Fibroblast of pulmonary artery (primary cell): ENCODE data around the gene CTBP2.
A peak's percentile ranks its signal among the peaks of the same experiment; 100 is the strongest.

Experiments
- DNase-seq: peaks from one replicate; pipeline ENCODE4 v3.0.0-alpha.2; 2010; ENCODE audit warnings: low read depth
- H3K4me3 ChIP-seq: replicated peaks from 2 replicates; pipeline ENCODE4 v1.5.1; 2011; ENCODE audit warnings: low read depth, mild to moderate bottlenecking, control low read depth, low read length, moderate library complexity
- CTCF ChIP-seq: IDR thresholded peaks from 2 replicates; pipeline ENCODE4 v1.5.1; 2011; ENCODE audit warnings: mild to moderate bottlenecking, control low read depth, low read length, inconsistent platforms; ENCODE audit errors: missing control alignments

Gene CTBP2

GRCh38 chr10:125114761-125115391, 45.5 kb downstream of the CTBP2 start:
- no peak for TF ChIP-seq CTCF
- peak; percentile 38 for DNase-seq

GRCh38 chr10:125113691-125114371, 46.5 kb downstream of the CTBP2 start:
- TF ChIP-seq CTCF = no peak
- no peak overlapping the region for H3K4me3 ChIP-seq
- DNase-seq = peak; percentile 32

More at GRCh38 chr10:125114761-125115391, 45.5 kb downstream of the CTBP2 start:
- H3K4me3 ChIP-seq = no peak overlapping the region

- no peak for DNase-seq
- no peak for TF ChIP-seq CTCF
- no peak overlapping the region for H3K4me3 ChIP-seq
Observed at GRCh38 chr10:125112697-125113494, 47.5 kb downstream of the CTBP2 start.

- no peak overlapping the region for H3K4me3 ChIP-seq
- no peak for DNase-seq
Observed at GRCh38 chr10:125111118-125111727, 49.1 kb downstream of the CTBP2 start.

GRCh38 chr10:125107965-125108580, 52.3 kb downstream of the CTBP2 start:
- DNase-seq = no peak
- no peak for TF ChIP-seq CTCF
- H3K4me3 ChIP-seq = no peak overlapping the region

More at GRCh38 chr10:125111118-125111727, 49.1 kb downstream of the CTBP2 start:
- TF ChIP-seq CTCF = no peak

- no peak for TF ChIP-seq CTCF
- no peak overlapping the region for H3K4me3 ChIP-seq
- peak; percentile 38 for DNase-seq
Observed at GRCh38 chr10:125107166-125107949, 53.0 kb downstream of the CTBP2 start.
